LNCAP (cell line): Measurements from ENCODE around the gene SPATA32.
A peak's percentile ranks its signal among the peaks of the same experiment; 100 is the strongest.

ENCODE experiments used
- CTCF ChIP-seq: fragments of 450-650 bp; IDR thresholded peaks from 2 replicates; pipeline ENCODE4 v1.5.1; 2017; ENCODE audit warnings: mild to moderate bottlenecking

Gene SPATA32

GRCh38 chr17:45222289-45222995 lies 39.5 kb downstream of the SPATA32 start:
- TF ChIP-seq CTCF: no peak

GRCh38 chr17:45222014-45222288 lies 39.9 kb downstream of the SPATA32 start:
- no peak for TF ChIP-seq CTCF

GRCh38 chr17:45221081-45222013 lies 40.5 kb downstream of the SPATA32 start, which contains the start of gene FMNL1:
FMNL1 (plus strand) TSS chr17:45221885; CDS start chr17:45222125, 240 bp downstream.
- no peak for TF ChIP-seq CTCF

- no peak for TF ChIP-seq CTCF
Measured at GRCh38 chr17:45220079-45220478, 41.8 kb downstream of the SPATA32 start.

- peak; percentile 94 for TF ChIP-seq CTCF
Measured at GRCh38 chr17:45218895-45219661, 42.8 kb downstream of the SPATA32 start.
